Thoracic aorta (tissue), 2 donors: Measurements from ENCODE around the gene ADARB1. TPM values are rescaled to one million over a fixed set of nuclear protein-coding genes. Genes with fewer than 3 reads are reported as not detected.

ENCODE experiments used
- ATAC-seq: fragments of 150-250 bp; one replicate; pipeline ENCODE4 v1.8.0; 2017; ENCODE audit warnings: low read depth; ENCODE audit not compliant: insufficient number of reproducible peaks, low FRiP score
- DNase-seq: peaks from one replicate; pipeline ENCODE4 v3.0.0-alpha.2; 2020; ENCODE audit warnings: low spot score
- H3K27ac ChIP-seq, 2 donors: fragments of 200-600 bp; sonication (generic); 1 replicate in 1 of 2; 2 replicates in 1 of 2; pipeline ENCODE4 v1.5.1; 2016; ENCODE audit warnings: mild to moderate bottlenecking in 2 of 2, moderate library complexity in 2 of 2
- H3K27me3 ChIP-seq: fragments of 200-600 bp; sonication (generic); replicated peaks from 2 replicates; pipeline ENCODE4 v1.6.0; 2016; ENCODE audit warnings: mild to moderate bottlenecking; ENCODE audit not compliant: insufficient read depth
- H3K36me3 ChIP-seq: fragments of 200-600 bp; sonication (generic); one replicate; pipeline ENCODE4 v1.5.1; 2016
- H3K4me1 ChIP-seq, 2 donors: fragments of 200-600 bp; sonication (generic); 1 replicate in 1 of 2; 2 replicates in 1 of 2; pipeline versions ENCODE4 v1.5.1 to v1.6.0; 2016; ENCODE audit warnings: low read depth in 2 of 2, mild to moderate bottlenecking in 1 of 2; ENCODE audit not compliant: control insufficient read depth in 1 of 2
- H3K4me3 ChIP-seq: fragments of 200-600 bp; sonication (generic); 2 replicates; pipeline ENCODE4 v1.5.1; 2016; ENCODE audit warnings: mild to moderate bottlenecking
- H3K9me3 ChIP-seq: fragments of 200-600 bp; sonication (generic); 2 replicates; pipeline ENCODE4 v1.5.1; 2016
- CTCF ChIP-seq: fragments of 200-600 bp; sonication (generic); IDR thresholded peaks from one replicate; pipeline ENCODE4 v1.5.1; 2019; ENCODE audit warnings: antibody characterized with exemption
- total RNA-seq, 2 donors: library from RNA; depleted of rRNA; stranded (reverse); fragments of >200 nt; gene quantifications; one replicate each; pipeline versions ENCODE4 v1.1.0 to v1.2.3, GENCODE V29; 2016

Gene ADARB1
- total RNA-seq, 2 donors from 2014 or later = 124 to 201 TPM

- Histone ChIP-seq H3K27ac (no peak overlapping the region), H3K4me1 (peaks cover 9 to 83% of the 10 kb centered on the region in 2 donors)
- ATAC-seq = no peak
These were observed 9.7 kb downstream of the ADARB1 start for GRCh38 chr21:45084121-45084520.

DNA sequence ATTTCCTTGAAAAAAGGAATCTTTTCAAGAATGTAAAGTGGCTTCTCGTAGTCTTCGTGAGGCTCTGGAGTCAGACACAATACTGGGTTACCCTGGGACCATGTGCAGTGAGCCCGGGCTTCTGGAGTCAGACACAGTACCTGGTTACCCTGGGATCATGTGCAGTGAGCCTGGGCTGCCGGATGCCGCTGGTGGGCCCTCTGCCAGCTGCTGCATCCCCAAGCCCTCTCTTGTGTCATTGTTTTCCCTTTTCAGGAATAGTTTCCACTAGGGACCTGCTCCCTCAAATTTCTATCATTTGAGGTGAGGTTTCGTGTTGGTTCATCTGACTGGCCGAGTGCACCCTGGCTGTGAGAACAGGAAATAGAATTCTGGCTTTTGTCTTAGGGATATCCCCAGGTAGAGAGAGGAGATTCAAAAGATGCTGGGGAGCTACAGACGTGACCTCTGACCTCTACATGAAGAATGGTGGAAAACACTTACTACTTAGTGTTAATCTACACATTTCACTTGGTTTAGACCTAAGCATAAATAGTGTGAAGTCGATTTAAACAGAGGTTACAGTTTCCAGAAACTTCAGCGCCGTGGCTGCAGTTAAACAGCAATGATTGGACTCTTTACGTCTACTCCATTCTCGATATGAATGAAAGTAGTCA, 10.6 kb downstream of the ADARB1 start:
- Histone ChIP-seq H3K27ac (no peak overlapping the region), H3K4me1 (peaks cover 6 to 80% of the 10 kb centered on the region in 2 donors), H3K4me3 (no peak overlapping the region), H3K27me3 (no peaks in the 10 kb centered on the region), H3K36me3 (peaks cover 14% of the 10 kb centered on the region), H3K9me3 (no peaks in the 10 kb centered on the region)
- TF ChIP-seq CTCF = no peak
- DNase-seq (no peak), ATAC-seq (no peak)

More at GRCh38 chr21:45084121-45084520, 9.7 kb downstream of the ADARB1 start:
- H3K4me3 ChIP-seq = no peak overlapping the region
- TF ChIP-seq CTCF = no peak
- no peak for DNase-seq
- H3K27me3 ChIP-seq = no peaks in the 10 kb centered on the region
- H3K36me3 ChIP-seq = peaks cover 14% of the 10 kb centered on the region
- H3K9me3 ChIP-seq = no peaks in the 10 kb centered on the region

- no peak for ATAC-seq
- DNase-seq = no peak
- Histone ChIP-seq H3K9me3 (no peaks in the 10 kb centered on the region), H3K27me3 (no peaks in the 10 kb centered on the region), H3K4me1 (peaks cover 8 to 80% of the 10 kb centered on the region in 2 donors), H3K27ac (no peak overlapping the region), H3K36me3 (peaks cover 14% of the 10 kb centered on the region), H3K4me3 (no peak overlapping the region)
- no peak for TF ChIP-seq CTCF
These were observed 11.3 kb downstream of the ADARB1 start for GRCh38 chr21:45085700-45086099.

- ATAC-seq (no peak), DNase-seq (no peak)
- H3K9me3 ChIP-seq = no peaks in the 10 kb centered on the region
- H3K27me3 ChIP-seq = no peaks in the 10 kb centered on the region
- H3K36me3 ChIP-seq = peaks cover 10% of the 10 kb centered on the region
- H3K4me3 ChIP-seq = no peak overlapping the region
- H3K4me1 ChIP-seq = peaks cover 13 to 80% of the 10 kb centered on the region in 2 donors
- TF ChIP-seq CTCF = no peak
- H3K27ac ChIP-seq = no peak overlapping the region
These were observed 12.1 kb downstream of the ADARB1 start for GRCh38 chr21:45086337-45086958.

- no peaks in the 10 kb centered on the region for H3K9me3 ChIP-seq
- no peak overlapping the region for H3K27ac ChIP-seq
- no peak overlapping the region for H3K4me3 ChIP-seq
- H3K4me1 ChIP-seq = peaks cover 21 to 82% of the 10 kb centered on the region in 2 donors
- no peak for DNase-seq
- no peak for TF ChIP-seq CTCF
- ATAC-seq = no peak
- H3K27me3 ChIP-seq = no peaks in the 10 kb centered on the region
- H3K36me3 ChIP-seq = peaks cover 4% of the 10 kb centered on the region
These were observed 12.8 kb downstream of the ADARB1 start for GRCh38 chr21:45087022-45087823.
